CD14-positive monocyte (primary cell): Measurements from ENCODE around the gene SLCO1C1. TPM values are rescaled to one million over a fixed set of nuclear protein-coding genes. Genes with fewer than 3 reads are reported as not detected.
"Not testable (repeated sequence)": the region's sequence is repeated elsewhere in the genome, so short reads cannot be mapped to it uniquely, and the experiment has no call there.

Source experiments
- DNase-seq, 3 donors: peaks; one replicate each; pipeline ENCODE4 v3.0.0-alpha.2; 2011 to 2022
- H2AFZ ChIP-seq: 2 replicates; pipeline ENCODE4 v1.6.0; 2012; ENCODE audit warnings: mild to moderate bottlenecking, low read depth, low read length, inconsistent platforms; ENCODE audit not compliant: insufficient read depth, poor library complexity, severe bottlenecking
- H3K27ac ChIP-seq, 2 donors: 1 replicate in 1 of 2; 2 replicates in 1 of 2; pipeline ENCODE4 v1.5.1; 2012 to 2013; ENCODE audit warnings: low read length in 2 of 2, control low read depth in 1 of 2, inconsistent platforms in 1 of 2, low read depth in 1 of 2, mild to moderate bottlenecking in 1 of 2
- H3K27me3 ChIP-seq, 2 donors: one replicate each; pipeline versions ENCODE4 v1.6.0 to v1.6.1; 2011 to 2013; ENCODE audit warnings: low read length in 2 of 2; ENCODE audit not compliant: control insufficient read depth in 2 of 2, insufficient read depth in 2 of 2
- H3K36me3 ChIP-seq, 2 donors: replicated peaks in 1 of 2; 1 replicate in 1 of 2; 2 replicates in 1 of 2; pipeline versions ENCODE4 v1.5.1 to v1.6.1; 2012 to 2013; ENCODE audit warnings: low read length in 2 of 2, control low read depth in 1 of 2, inconsistent platforms in 1 of 2, mild to moderate bottlenecking in 1 of 2; ENCODE audit not compliant: insufficient read depth in 2 of 2, control insufficient read depth in 1 of 2
- H3K4me1 ChIP-seq, 2 donors: 1 replicate in 1 of 2; 2 replicates in 1 of 2; pipeline versions ENCODE4 v1.5.1 to v1.6.1; 2012 to 2013; ENCODE audit warnings: low read length in 2 of 2, control low read depth in 1 of 2, inconsistent platforms in 1 of 2, mild to moderate bottlenecking in 1 of 2, moderate library complexity in 1 of 2; ENCODE audit not compliant: insufficient read depth in 2 of 2, control insufficient read depth in 1 of 2
- H3K4me2 ChIP-seq: replicated peaks from 2 replicates; pipeline ENCODE3; 2012; ENCODE audit warnings: low read length, moderate library complexity, mild to moderate bottlenecking; ENCODE audit not compliant: poor library complexity, severe bottlenecking; ENCODE audit errors: extremely low read depth
- H3K4me3 ChIP-seq, 3 experiments: fragments of 200-600 bp in 1 of 3; sonication (generic) in 1 of 3; replicated peaks in 1 of 3; 1 replicate in 2 of 3; 2 replicates in 1 of 3; pipeline ENCODE4 v1.5.1; 2011 to 2013; ENCODE audit warnings: low read length in 3 of 3, mild to moderate bottlenecking in 3 of 3, control low read depth in 2 of 3, low read depth in 2 of 3, inconsistent platforms in 1 of 3, moderate library complexity in 1 of 3
- H3K79me2 ChIP-seq: 2 replicates; pipeline ENCODE4 v1.6.0; 2012; ENCODE audit warnings: mild to moderate bottlenecking, control low read depth, inconsistent platforms, low read length, moderate library complexity; ENCODE audit not compliant: insufficient read depth
- H3K9ac ChIP-seq: 2 replicates; pipeline ENCODE4 v1.6.0; 2017; ENCODE audit warnings: low read length, mild to moderate bottlenecking; ENCODE audit not compliant: insufficient read depth, poor library complexity, severe bottlenecking
- H3K9me3 ChIP-seq, 2 donors: replicated peaks in 1 of 2; 1 replicate in 1 of 2; 2 replicates in 1 of 2; pipeline versions ENCODE4 v1.5.1 to v1.6.1; 2012 to 2013; ENCODE audit warnings: low read length in 2 of 2, control low read depth in 1 of 2; ENCODE audit not compliant: control insufficient read depth in 1 of 2, insufficient read depth in 1 of 2
- H4K20me1 ChIP-seq: 2 replicates; pipeline ENCODE4 v1.6.0; 2012; ENCODE audit warnings: mild to moderate bottlenecking, low read length, control low read depth, moderate library complexity; ENCODE audit not compliant: insufficient read depth
- H3K27ac Mint-ChIP-seq, 7 donors: one replicate each; pipeline ENCODE4 v1.8.0; 2020; ENCODE audit warnings: mild to moderate bottlenecking in 7 of 7, mixed read lengths in 7 of 7, moderate library complexity in 6 of 7, inconsistent platforms in 2 of 7
- H3K27me3 Mint-ChIP-seq, 3 donors: one replicate each; pipeline ENCODE4 v1.8.0; 2021 to 2022; ENCODE audit warnings: low read depth in 3 of 3, mild to moderate bottlenecking in 3 of 3, mixed read lengths in 3 of 3, moderate library complexity in 3 of 3, inconsistent platforms in 1 of 3
- H3K36me3 Mint-ChIP-seq, 2 donors: one replicate each; pipeline ENCODE4 v1.8.0; 2020; ENCODE audit warnings: mixed read lengths in 2 of 2, inconsistent platforms in 1 of 2, mild to moderate bottlenecking in 1 of 2
- H3K4me1 Mint-ChIP-seq: one replicate; pipeline ENCODE4 v1.8.0; 2020; ENCODE audit warnings: mild to moderate bottlenecking, mixed read lengths
- H3K4me3 Mint-ChIP-seq, 2 donors: one replicate each; pipeline ENCODE4 v1.8.0; 2020; ENCODE audit warnings: mild to moderate bottlenecking in 2 of 2, mixed read lengths in 2 of 2, moderate library complexity in 1 of 2
- H3K9me3 Mint-ChIP-seq, 7 donors: one replicate each; pipeline ENCODE4 v1.8.0; 2020 to 2022; ENCODE audit warnings: mixed read lengths in 7 of 7, mild to moderate bottlenecking in 6 of 7, moderate library complexity in 6 of 7, inconsistent platforms in 2 of 7
- WGBS: methylation state at CpG from one replicate; pipeline ENCODE4 v1.1.5; 2013; ENCODE audit warnings: missing lambda C conversion rate; ENCODE audit not compliant: insufficient coverage; 5-methylcytosine and 5-hydroxymethylcytosine counted together
- intact Hi-C, 2 donors: fragments of 100-400 bp; cut with micrococcal nuclease; formaldehyde crosslinking; loops; one replicate each; pipeline versions ENCODE4 v1.15.0 to v1.15.1; 2023
- polyA plus RNA-seq, 3 donors: library from polyadenylated mRNA; depleted of rRNA in 1 of 3; unstranded in 2 of 3; stranded (reverse) in 1 of 3; fragments of 300-500 nt in 2 of 3; fragments of >200 nt in 1 of 3; fragmentation: Illumina TruSeq in 2 of 3; gene quantifications; 1 replicate in 2 of 3; 2 replicates in 1 of 3; pipeline ENCODE4 v1.2.3, GENCODE V29; 2012 to 2021
- TF ChIP-seq, protein P1 (sequence below): fragments of 200-600 bp; IDR thresholded peaks from one replicate; pipeline ENCODE4 v1.8.0; 2022; ENCODE audit warnings: antibody characterized with exemption, mild to moderate bottlenecking

SLCO1C1 gene
- polyA plus RNA-seq, 3 donors = not detected

DNA sequence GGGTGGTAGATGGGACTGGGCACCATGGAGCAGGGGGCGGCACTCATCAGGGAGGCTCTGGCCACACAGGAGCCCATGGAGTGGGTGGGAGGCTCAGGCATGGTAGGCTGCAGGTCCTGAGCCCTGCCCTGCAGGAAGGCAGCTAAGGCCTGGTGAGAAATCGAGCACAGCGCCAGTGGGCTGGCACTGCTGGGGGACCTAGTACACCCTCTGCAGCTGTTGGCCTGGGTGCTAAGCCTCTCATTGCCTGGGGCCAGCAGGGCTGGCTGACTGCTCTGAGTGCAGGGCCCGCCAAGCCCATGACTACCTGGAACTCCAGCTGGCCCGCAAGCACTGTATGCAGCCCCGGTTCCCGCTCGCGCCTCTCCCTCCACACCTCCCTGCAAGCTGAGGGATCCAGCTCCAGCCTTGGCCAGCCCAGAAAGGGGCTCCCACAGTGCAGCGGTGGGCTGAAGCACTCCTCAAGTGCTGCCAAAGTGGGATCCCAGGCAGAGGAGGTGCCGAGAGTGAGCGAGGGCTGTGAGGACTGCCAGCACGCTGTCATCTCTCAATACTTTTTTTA is 88.7 kb downstream of the SLCO1C1 start:
- H3K36me3 ChIP-seq, H4K20me1 ChIP-seq, DNase-seq, H3K36me3 Mint-ChIP-seq, H3K4me3 ChIP-seq, H3K4me3 Mint-ChIP-seq, H3K27ac Mint-ChIP-seq, H3K27me3 Mint-ChIP-seq, H3K27ac ChIP-seq, H3K79me2 ChIP-seq, H2AFZ ChIP-seq, H3K4me1 ChIP-seq, H3K4me2 ChIP-seq, H3K4me1 Mint-ChIP-seq, H3K27me3 ChIP-seq, intact Hi-C loops, H3K9ac ChIP-seq, H3K9me3 ChIP-seq: not testable (repeated sequence)
- 98% methylated on average over 5 of the region's 13 CpGs for WGBS
- H3K9me3 Mint-ChIP-seq = peaks cover 4 to 32% (median 13%) of the 10 kb centered on the region in 7 donors

DNA sequence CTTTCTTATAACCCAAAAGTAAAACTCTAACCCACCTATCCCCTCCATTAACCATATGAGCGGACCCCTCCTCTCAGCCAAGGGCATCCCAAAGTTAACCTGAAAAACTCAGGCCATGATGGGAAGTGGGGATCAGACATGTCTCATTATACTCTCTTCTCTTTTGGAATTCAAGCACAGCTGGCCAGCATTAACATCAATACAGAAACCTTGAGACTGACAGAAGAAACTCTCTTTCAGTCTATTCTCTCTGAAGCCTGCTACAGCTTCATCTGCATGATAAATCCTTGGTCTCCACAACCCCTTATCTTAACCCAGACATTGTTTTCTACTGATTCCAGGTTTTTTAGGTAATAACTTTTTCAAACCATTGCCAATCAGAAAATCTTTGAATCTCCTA is 97.8 kb downstream of the SLCO1C1 start:
- no peaks in the 10 kb centered on the region for H3K9me3 ChIP-seq
- DNase-seq = no peak
- H3K4me2 ChIP-seq = no peak overlapping the region
- no peaks in the 10 kb centered on the region for H3K4me1 Mint-ChIP-seq
- TF ChIP-seq, protein P1, sequence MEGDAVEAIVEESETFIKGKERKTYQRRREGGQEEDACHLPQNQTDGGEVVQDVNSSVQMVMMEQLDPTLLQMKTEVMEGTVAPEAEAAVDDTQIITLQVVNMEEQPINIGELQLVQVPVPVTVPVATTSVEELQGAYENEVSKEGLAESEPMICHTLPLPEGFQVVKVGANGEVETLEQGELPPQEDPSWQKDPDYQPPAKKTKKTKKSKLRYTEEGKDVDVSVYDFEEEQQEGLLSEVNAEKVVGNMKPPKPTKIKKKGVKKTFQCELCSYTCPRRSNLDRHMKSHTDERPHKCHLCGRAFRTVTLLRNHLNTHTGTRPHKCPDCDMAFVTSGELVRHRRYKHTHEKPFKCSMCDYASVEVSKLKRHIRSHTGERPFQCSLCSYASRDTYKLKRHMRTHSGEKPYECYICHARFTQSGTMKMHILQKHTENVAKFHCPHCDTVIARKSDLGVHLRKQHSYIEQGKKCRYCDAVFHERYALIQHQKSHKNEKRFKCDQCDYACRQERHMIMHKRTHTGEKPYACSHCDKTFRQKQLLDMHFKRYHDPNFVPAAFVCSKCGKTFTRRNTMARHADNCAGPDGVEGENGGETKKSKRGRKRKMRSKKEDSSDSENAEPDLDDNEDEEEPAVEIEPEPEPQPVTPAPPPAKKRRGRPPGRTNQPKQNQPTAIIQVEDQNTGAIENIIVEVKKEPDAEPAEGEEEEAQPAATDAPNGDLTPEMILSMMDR = no peak
- no peaks in the 10 kb centered on the region for H3K79me2 ChIP-seq
- no peaks in the 10 kb centered on the region for H3K36me3 Mint-ChIP-seq
- no peak overlapping the region for H3K4me3 Mint-ChIP-seq
- no peaks in the 10 kb centered on the region for H3K4me1 ChIP-seq
- H4K20me1 ChIP-seq = no peaks in the 10 kb centered on the region
- no peak overlapping the region for H3K27ac Mint-ChIP-seq
- no peak overlapping the region for H2AFZ ChIP-seq
- no peaks in the 10 kb centered on the region for H3K27me3 ChIP-seq
- H3K9ac ChIP-seq = no peak overlapping the region
- H3K27me3 Mint-ChIP-seq = peaks cover 0 to 2% (median 1%) of the 10 kb centered on the region in 3 donors
- H3K4me3 ChIP-seq = no peak overlapping the region
- H3K9me3 Mint-ChIP-seq = peaks cover 0 to 10% (median 1%) of the 10 kb centered on the region in 7 donors
- no peaks in the 10 kb centered on the region for H3K36me3 ChIP-seq
- intact Hi-C loops = no loop called here
- WGBS = no CpG with 5 or more reads among the region's 1 CpG
- H3K27ac ChIP-seq = no peak overlapping the region
